Large intestine (tissue), 3 donors: ENCODE data around the gene PRTFDC1. TPM values are rescaled to one million over a fixed set of nuclear protein-coding genes. Genes with fewer than 3 reads are reported as not detected.
"Not testable (repeated sequence)": the region's sequence is repeated elsewhere in the genome, so short reads cannot be mapped to it uniquely, and the experiment has no call there.

Experiments
- DNase-seq, 2 donors: peaks; one replicate each; pipeline versions ENCODE4 v3.0.0 to v3.0.0-alpha.2; 2013
- H3K27ac ChIP-seq: one replicate; pipeline ENCODE4 v1.5.1; 2013; ENCODE audit warnings: low read length
- H3K27me3 ChIP-seq: 2 replicates; pipeline ENCODE4 v1.6.1; 2013; ENCODE audit warnings: low read length; ENCODE audit not compliant: control insufficient read depth, insufficient read depth
- H3K36me3 ChIP-seq: 2 replicates; pipeline ENCODE4 v1.6.1; 2013; ENCODE audit warnings: low read length; ENCODE audit not compliant: control insufficient read depth, insufficient read depth
- H3K4me1 ChIP-seq: one replicate; pipeline ENCODE4 v1.6.1; 2013; ENCODE audit warnings: low read length; ENCODE audit not compliant: control insufficient read depth, insufficient read depth
- H3K4me3 ChIP-seq: one replicate; pipeline ENCODE4 v1.5.1; 2013; ENCODE audit warnings: low read length
- H3K9me3 ChIP-seq: one replicate; pipeline ENCODE4 v1.6.1; 2013; ENCODE audit warnings: mild to moderate bottlenecking, low read depth, low read length, moderate library complexity; ENCODE audit not compliant: control insufficient read depth
- WGBS: methylation state at CpG from one replicate; pipeline ENCODE4 v1.1.5; 2013; ENCODE audit warnings: low lambda C conversion rate; ENCODE audit not compliant: insufficient coverage; 5-methylcytosine and 5-hydroxymethylcytosine counted together
- polyA plus RNA-seq: library from polyadenylated mRNA; unstranded; fragments of 120-200 nt; gene quantifications from one replicate; pipeline ENCODE4 v1.2.1, GENCODE V29; 2013

The PRTFDC1 gene
- polyA plus RNA-seq, 1 donor: 34.3 TPM

DNA sequence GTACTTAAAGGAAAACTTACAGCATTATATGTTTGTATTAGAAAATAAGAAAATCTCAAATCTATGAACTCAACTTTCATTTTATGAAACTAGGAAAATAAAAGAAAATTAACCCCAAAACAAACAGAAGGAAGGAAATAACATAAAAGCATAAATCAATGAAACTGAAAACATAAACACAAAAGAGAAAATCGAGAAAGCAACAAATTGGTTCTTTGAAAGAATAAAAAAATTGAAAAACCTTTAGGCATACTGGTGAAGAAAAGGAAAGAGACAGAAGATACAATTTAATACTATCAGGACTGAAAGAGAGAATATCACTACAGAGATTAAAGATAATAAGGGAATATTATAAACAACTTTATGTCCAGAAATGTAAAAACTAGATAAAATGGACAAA is 21.2 kb downstream of the PRTFDC1 start:
- Histone ChIP-seq H3K4me1 (peaks cover 6% of the 10 kb centered on the region), H3K36me3 (peaks cover under 1% of the 10 kb centered on the region), H3K27ac (no peak overlapping the region), H3K27me3 (no peaks in the 10 kb centered on the region), H3K4me3 (no peak overlapping the region), H3K9me3 (no peaks in the 10 kb centered on the region)
- no peak for DNase-seq
- WGBS: 91% methylated on average over 1 of the region's 1 CpG

DNA sequence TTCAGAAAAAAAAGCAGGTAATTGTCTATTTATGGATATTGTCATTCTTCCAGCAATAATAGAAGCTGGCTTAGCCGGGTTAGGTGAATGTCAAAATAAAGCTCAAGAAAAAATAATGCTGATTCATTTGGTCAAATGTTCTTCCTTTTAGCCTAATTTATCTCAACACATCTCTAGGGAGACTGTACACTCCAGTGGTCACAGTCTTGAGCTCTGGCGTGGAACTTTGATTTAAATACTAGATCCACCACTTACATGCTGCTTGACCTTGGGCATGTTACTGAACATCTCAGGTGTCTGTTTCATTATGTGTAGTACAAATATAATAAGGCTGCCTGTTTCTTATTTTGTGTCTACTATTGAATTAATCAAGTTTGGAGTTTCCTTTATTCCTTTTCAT is 22.0 kb downstream of the PRTFDC1 start:
- H3K9me3 ChIP-seq: no peaks in the 10 kb centered on the region
- no peak overlapping the region for H3K4me3 ChIP-seq
- H3K27ac ChIP-seq: no peak overlapping the region
- no peaks in the 10 kb centered on the region for H3K36me3 ChIP-seq
- H3K4me1 ChIP-seq: peaks cover 6% of the 10 kb centered on the region
- DNase-seq: no peak
- H3K27me3 ChIP-seq: no peaks in the 10 kb centered on the region
- no CpG with 5 or more reads among the region's 2 CpGs for WGBS

DNA sequence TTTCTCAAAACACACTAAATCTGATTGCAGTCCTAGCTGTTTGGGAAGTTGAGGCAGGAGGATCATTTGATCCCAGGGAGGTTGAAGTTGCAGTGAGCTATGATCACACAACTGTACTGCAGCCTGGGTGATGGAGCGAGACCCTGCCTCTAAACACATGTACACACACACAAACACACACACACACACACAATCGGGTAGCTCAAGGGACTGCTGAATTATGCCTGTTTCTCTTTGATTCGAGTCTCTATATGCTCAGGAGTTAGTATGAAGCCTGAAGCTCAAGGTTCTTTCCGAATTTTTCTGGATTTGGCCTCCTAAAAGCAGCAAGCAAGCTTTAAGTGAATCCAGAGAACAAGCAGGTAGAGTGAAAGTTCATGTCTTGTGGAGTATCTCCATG is 22.5 kb downstream of the PRTFDC1 start:
- Histone ChIP-seq H3K4me1 (peaks cover 4% of the 10 kb centered on the region), H3K4me3 (no peak overlapping the region), H3K36me3 (no peaks in the 10 kb centered on the region), H3K9me3 (no peaks in the 10 kb centered on the region), H3K27me3 (no peaks in the 10 kb centered on the region), H3K27ac (no peak overlapping the region)
- DNase-seq: no peak
- no CpG with 5 or more reads among the region's 4 CpGs for WGBS

DNA sequence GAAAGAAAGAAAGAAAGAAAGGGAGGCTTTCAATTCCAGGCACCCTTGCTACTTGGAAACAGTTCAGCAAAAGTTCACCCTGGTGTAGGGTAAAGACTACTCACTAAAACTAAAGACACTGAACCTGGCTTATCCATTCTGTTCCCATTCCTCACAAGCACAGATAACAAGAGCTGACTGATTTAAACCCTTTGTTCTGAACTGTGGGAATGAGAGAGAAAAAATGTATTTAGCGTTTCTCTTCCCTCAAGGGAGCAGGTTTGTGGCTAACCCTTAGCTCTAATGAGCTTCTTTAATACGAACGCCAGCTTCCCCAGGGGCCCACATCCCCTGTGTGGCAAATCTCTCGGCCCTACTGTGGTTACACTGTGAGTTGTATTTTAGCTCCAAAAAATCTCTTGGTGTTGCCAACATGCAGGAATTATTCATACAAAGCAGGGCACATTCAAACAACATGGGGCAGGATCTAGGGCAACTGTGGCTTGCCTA is 23.3 kb downstream of the PRTFDC1 start:
- Histone ChIP-seq H3K27ac (no peak overlapping the region), H3K9me3 (no peaks in the 10 kb centered on the region), H3K4me3 (no peak overlapping the region), H3K27me3 (no peaks in the 10 kb centered on the region), H3K36me3 (no peaks in the 10 kb centered on the region), H3K4me1 (peaks cover under 1% of the 10 kb centered on the region)
- no peak for DNase-seq
- WGBS: no CpG with 5 or more reads among the region's 4 CpGs

DNA sequence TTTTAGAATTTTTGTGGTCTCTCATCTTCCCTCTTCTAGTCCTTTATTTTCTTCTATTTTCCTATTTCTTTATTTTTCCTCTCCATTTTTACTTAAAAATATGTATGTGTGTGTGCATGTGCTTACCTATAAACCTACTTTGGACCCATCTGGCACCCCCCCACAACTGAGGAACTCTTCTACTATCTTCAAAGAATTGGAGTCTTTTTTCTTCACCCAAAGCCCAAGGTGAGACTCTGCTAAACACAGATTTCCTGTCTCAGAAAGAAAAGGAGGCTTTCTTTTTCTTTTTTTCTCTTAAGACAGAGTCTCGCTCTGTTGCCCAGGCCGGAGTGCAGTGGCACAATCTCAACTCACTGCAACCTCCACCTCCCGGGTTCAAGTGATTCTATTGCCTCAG is 24.2 kb downstream of the PRTFDC1 start:
- WGBS: no CpG with 5 or more reads among the region's 3 CpGs
- no peak overlapping the region for H3K27ac ChIP-seq

DNA sequence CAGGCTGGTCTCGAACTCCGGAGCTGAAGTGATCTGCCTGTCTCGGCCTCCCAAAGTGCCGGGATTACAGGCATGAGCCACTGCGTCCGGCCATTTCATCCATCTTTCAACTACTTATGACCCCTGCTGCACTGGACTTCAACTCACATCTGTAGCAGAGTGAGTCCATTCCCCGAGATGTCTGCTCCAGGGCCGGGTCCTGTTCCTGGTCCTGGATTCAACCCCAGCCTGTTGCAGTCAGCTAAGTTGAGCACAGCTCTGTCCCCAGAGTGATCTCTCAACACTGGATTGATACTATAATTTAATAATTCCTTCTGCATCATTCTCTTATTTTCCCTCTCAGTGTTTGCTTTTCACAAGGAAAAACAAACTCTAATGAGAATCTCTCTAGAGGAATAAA is 25.8 kb downstream of the PRTFDC1 start:
- no CpG with 5 or more reads among the region's 8 CpGs for WGBS
- Histone ChIP-seq H3K27me3 (no peaks in the 10 kb centered on the region), H3K9me3 (no peaks in the 10 kb centered on the region), H3K4me3 (no peak overlapping the region), H3K27ac (no peak overlapping the region), H3K36me3 (no peaks in the 10 kb centered on the region), H3K4me1 (no peaks in the 10 kb centered on the region)
- DNase-seq: no peak

More for the DNA sequence above, 24.2 kb downstream of the PRTFDC1 start:
- H3K4me1 ChIP-seq: no peaks in the 10 kb centered on the region
- H3K27me3 ChIP-seq: no peaks in the 10 kb centered on the region
- no peaks in the 10 kb centered on the region for H3K9me3 ChIP-seq
- H3K36me3 ChIP-seq: no peaks in the 10 kb centered on the region
- DNase-seq: no peak
- no peak overlapping the region for H3K4me3 ChIP-seq

DNA sequence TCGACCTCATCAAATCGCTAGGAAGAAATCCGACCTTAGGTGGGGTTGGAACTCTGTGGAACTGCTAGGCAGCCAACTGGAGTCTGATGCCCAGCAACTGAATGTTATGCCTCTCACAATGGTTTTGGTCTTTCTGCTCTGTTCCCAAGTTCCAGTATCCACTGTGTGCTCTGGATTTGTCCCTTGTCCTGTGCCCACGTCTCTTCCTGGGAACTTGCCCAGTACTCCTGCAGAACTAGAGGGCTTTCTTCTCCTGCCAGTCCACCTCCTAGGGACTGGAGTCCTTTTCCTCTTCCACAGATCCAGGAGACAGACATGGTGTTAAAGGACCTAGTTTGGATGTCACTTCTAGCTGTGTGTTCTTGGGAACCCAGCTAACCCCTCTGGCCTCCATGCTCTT is 26.6 kb downstream of the PRTFDC1 start:
- H3K4me1 ChIP-seq: no peaks in the 10 kb centered on the region
- H3K27me3 ChIP-seq: no peaks in the 10 kb centered on the region
- H3K9me3 ChIP-seq: no peaks in the 10 kb centered on the region
- H3K4me3 ChIP-seq: no peak overlapping the region
- H3K27ac ChIP-seq: no peak overlapping the region
- no peak for DNase-seq
- WGBS: no CpG with 5 or more reads among the region's 4 CpGs
- no peaks in the 10 kb centered on the region for H3K36me3 ChIP-seq

DNA sequence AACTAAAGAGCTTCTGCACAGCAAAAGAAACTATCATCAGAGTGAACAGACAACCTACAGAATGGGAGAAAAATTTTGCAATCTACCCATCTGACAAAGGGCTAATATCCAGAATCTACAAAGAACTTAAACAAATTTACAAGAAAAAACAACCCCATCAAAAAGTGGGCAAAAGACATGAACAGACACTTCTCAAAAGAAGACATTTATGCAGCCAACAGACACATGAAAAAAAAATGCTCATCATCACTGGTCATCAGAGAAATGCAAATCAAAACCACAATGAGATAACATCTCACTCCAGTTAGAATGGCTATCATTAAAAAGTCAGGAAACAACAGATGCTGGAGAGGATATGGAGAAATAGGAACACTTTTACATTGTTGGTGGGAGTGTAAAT is 27.9 kb downstream of the PRTFDC1 start:
- H3K36me3 ChIP-seq, H3K9me3 ChIP-seq, H3K4me3 ChIP-seq, H3K27me3 ChIP-seq, H3K27ac ChIP-seq, DNase-seq, H3K4me1 ChIP-seq: not testable (repeated sequence)

DNA sequence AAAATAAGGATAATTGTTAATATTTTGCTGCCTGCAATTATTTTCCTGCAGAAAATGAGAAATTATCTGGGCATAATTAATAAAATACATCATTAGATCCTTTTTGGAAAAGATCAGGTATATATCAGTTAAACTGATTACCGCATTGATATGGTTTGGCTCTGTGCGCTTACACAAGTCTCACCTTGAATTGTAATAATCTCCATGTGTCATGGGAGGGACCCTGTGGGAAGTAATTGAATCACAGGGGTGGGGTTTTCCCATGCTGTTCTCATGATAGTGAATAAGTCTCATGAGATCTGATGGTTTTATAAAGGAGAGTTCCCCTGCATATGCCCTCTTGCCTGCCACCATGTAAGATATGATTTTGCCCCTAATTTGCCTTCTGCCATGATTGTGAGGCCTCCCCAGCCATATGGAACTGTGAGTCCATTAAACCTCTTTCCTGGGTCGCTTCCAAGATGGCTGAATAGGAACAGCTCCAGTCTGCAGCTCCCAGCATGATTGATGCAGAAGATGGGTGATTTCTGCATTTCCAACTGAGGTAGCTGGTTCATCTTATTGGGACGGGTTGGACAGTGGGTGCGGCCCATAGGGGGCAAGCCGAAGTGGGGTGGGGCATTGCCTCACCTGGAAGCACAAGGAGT is 30.1 kb downstream of the PRTFDC1 start:
- H3K27ac ChIP-seq, H3K27me3 ChIP-seq, H3K9me3 ChIP-seq, DNase-seq, H3K4me1 ChIP-seq, H3K4me3 ChIP-seq, H3K36me3 ChIP-seq: not testable (repeated sequence)
- no CpG with 5 or more reads among the region's 6 CpGs for WGBS

DNA sequence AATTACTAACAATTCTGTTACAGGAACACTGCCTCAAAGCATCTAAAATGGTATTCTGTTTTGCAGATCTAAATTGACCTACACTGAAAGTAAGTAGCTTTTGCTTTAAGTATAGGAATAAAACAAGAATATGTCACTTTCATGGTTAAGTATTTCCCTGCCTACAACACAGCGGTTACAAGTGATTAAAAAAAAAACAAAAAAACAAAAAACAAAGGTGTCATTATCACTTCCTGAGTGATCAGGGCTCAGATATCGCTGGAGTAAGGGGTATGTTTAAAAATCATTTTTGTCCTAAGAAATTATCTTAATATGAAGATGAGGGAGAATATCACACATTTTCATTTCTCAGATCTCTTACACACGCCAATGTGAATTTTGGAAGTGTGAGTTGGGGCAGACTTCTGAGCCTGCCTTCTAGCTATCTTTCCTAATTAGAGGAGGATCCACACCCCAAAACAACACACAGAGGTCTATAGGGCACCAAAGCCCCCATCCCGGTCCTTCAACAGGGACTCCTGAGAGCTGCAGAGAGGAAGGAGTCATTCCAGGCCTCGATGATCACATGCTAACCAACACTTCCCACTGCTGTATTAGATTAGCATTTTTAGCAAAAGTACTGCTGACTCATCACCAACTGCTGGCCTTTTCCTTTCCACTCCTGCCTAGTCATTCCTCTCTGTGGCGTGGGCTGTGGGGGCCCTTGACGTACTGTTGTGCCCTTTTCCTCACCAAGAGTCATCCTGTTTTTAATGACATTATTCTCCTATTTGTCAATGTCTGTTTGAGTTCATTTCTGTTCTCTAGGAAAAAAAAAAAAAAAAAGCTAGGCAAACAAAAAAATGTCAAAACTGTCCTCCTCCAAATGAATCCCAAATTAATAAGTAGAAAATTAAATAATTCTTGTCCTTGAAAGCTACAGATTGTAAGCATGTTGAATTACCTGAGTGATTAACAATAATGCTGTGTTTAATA is 31.2 kb downstream of the PRTFDC1 start:
- Histone ChIP-seq H3K27me3 (no peaks in the 10 kb centered on the region), H3K4me3 (no peak overlapping the region), H3K27ac (no peak overlapping the region), H3K4me1 (peaks cover 5% of the 10 kb centered on the region), H3K9me3 (no peaks in the 10 kb centered on the region), H3K36me3 (no peaks in the 10 kb centered on the region)
- DNase-seq: peak in 1 of 2 donors; percentile 29
- WGBS: 75% methylated on average over 2 of the region's 7 CpGs
